CD4-positive, alpha-beta T cell treated with Interleukin-1 beta for 1 hour (primary cell): Measurements from ENCODE around the gene C19orf25.

Experiments used
- DNase-seq, 2 donors: peaks; one replicate each; pipeline ENCODE4 v3.0.0-alpha.2; 2020 to 2022

C19orf25 gene

GRCh38 chr19:1427221-1427920 lies 51.6 kb downstream of the C19orf25 start:
- no peak for DNase-seq

- no peak for DNase-seq
Observed at GRCh38 chr19:1426736-1427135, 52.3 kb downstream of the C19orf25 start.

DNA sequence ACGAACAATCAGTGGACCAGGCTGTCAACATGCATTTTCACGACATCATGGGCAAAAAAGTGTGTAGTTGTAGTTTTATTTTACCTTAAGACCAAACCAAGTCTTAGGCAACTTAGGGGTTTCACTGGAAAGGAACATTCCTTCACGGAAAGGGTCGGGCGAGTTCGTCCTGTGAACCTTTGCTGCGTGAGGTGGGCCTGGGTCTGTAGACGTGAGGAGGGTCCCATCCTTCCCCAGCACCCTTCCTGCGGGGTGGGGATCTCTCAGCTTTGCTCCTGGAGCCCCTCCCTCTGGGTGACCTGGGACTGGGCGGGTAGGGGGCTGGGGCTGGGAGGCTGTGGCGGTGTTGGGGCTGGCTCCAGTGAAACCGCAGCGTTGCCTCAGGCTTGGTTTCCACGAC lies 53.1 kb downstream of the C19orf25 start:
- DNase-seq: no peak

DNA sequence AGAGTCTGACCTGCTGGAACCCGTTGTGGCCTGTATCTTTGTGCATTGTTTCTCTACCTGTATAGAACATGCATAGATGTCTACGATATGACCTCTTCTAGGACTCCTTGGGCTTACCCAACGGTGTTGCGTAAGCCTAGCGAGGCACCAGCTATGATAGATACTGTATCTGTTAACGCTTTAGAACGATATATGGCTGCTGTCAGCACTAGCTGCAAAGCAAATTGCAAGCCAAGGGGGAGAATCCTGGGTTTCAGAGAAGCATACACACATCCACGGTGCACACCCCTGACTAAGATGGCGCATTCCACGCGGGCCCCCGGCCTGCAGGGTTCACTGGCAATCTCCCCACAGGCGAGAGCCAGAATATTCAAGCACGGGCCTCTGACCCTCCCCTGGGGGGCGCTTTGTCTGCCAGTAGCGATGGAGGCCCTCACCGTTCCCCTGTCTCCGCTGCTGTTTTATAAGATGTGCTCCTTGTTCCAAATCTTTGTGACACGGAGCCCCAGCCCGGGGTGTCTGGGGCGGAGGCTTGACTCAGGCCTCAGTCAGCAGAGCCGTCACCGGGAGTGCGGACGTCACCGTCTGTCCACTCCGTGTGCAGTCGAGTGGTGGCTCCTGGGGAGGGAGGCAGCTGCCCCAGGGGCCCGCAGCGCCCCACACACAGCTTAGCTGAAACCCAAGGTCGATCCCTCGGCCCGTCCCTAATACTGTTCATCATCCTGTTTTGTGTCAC lies 53.7 kb downstream of the C19orf25 start:
- DNase-seq: no peak

GRCh38 chr19:1424192-1424955 lies 54.6 kb downstream of the C19orf25 start:
- no peak for DNase-seq

- DNase-seq: no peak
Observed at GRCh38 chr19:1423436-1424191, 55.4 kb downstream of the C19orf25 start.
